ENCODE results near the gene NQO1. TPM values are rescaled to one million over a fixed set of nuclear protein-coding genes. Genes with fewer than 3 reads are reported as not detected.

Gene NQO1
- total RNA-seq, 1 experiment from 2014 or later = 853 TPM

DNA sequence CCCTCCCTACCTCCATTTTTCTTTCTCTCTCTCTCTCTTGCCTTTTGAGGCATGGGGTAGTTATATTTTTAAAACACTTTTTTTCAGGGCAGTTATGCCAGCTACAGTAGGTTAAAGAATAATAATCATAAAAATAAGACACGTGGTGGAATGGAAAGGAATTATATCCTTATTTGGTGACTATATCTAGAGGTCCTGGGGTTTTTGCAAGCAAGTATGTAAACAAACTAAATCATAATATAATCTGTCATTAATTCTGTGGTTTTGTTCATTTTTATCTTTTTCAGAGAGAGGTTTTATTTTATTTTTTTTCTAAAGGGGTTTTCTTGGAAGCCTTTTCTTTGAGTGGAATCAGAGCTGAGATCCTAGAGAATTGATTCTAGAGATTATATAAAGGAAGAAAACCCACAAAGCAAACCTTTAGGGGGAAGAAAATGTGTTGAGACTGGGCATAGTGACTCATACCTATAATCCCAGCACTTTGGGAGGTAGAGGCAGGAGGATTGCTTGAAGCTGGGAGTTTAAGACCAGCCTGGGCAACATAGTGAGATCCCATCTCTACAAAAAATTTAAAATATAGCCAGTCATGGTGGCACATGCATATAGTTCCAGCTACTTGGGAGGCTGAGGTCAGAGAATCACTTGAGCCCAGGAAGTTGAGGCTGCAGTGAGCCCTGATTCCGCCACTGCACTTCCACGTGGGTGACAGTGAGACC lies 53.2 kb downstream of the NQO1 start:
- no peak overlapping the region for H3K4me2 ChIP-seq

DNA sequence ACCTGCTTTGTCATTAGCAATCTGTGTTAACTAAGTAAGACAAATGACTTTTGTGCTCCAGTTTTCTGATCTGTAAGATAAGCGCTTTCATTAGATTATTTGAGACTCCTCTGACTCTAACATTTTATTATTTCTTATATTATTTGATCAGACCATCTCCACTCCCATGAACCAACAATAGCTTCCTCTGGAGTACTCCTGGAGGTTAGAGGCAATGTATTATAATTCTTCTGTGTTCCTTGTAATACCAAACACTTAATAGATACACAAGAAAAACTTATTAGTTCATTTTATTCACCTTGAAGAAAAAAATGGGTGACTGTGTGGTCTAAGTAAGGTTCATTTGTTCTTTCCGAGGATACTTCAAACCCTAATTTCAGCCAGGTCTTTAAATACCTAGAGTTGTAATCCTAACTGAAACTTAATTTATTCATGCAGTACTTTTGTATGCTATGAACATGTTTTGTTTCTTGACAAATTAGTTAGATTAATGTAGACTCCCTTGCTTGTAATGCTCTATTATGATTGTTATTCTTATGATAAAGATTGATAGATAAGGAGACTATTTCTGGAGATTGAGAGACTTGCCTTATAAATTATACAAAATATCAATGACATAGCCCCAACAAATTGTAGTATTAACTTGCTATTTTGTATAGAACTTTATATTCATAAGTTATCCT lies 53.9 kb downstream of the NQO1 start:
- Histone ChIP-seq H3K9me3 (ENCODE audit: insufficient read depth, low read depth) (no peaks in the 10 kb centered on the region), H3F3A (ENCODE audit: insufficient read depth, low read depth) (peaks cover 30% of the 10 kb centered on the region), H2AFZ (no peak overlapping the region), H3K4me3 (no peak overlapping the region), H3K27me3 (ENCODE audit: insufficient read depth, low read depth) (no peaks in the 10 kb centered on the region), H3K36me3 (ENCODE audit: low read depth) (peaks cover 55% of the 10 kb centered on the region), H3K27ac (no peak overlapping the region), H3K79me2 (ENCODE audit: low read depth) (peaks cover 4% of the 10 kb centered on the region; the same call in 1 of the 2 replicates), H3K9me2 (ENCODE audit: insufficient read depth) (no peaks in the 10 kb centered on the region), H4K20me1 (ENCODE audit: insufficient read depth) (peaks cover 16% of the 10 kb centered on the region), H3K4me1 (replicated peaks; ENCODE audit: insufficient read depth) (no peaks in the 10 kb centered on the region), H3K4me2 (no peak overlapping the region)
- CTCF ChIA-PET = no interaction called here
- POLR2A ChIA-PET (ENCODE audit: unreplicated experiment) = interaction anchor here (0.6 kb wide), 1 partner anchor 522 kb away, joined by 3 read pairs; no protein-coding TSS in a partner anchor
- no peak for DNase-seq
- intact Hi-C loops (cut with micrococcal nuclease; ENCODE audit: unreplicated experiment) = no loop called here
- TF ChIP-seq, protein P1, sequence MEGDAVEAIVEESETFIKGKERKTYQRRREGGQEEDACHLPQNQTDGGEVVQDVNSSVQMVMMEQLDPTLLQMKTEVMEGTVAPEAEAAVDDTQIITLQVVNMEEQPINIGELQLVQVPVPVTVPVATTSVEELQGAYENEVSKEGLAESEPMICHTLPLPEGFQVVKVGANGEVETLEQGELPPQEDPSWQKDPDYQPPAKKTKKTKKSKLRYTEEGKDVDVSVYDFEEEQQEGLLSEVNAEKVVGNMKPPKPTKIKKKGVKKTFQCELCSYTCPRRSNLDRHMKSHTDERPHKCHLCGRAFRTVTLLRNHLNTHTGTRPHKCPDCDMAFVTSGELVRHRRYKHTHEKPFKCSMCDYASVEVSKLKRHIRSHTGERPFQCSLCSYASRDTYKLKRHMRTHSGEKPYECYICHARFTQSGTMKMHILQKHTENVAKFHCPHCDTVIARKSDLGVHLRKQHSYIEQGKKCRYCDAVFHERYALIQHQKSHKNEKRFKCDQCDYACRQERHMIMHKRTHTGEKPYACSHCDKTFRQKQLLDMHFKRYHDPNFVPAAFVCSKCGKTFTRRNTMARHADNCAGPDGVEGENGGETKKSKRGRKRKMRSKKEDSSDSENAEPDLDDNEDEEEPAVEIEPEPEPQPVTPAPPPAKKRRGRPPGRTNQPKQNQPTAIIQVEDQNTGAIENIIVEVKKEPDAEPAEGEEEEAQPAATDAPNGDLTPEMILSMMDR (conservative IDR thresholded peaks at IDR 0.05) = no peak
- no peak for TF ChIP-seq EZH2 (IDR thresholded peaks at IDR 0.05; ENCODE audit: low read depth)
- no TSS peak for BruUV-seq (replicated peaks)

More for the DNA sequence above, 53.2 kb downstream of the NQO1 start:
- Histone ChIP-seq H3F3A (ENCODE audit: insufficient read depth, low read depth) (peaks cover 28% of the 10 kb centered on the region), H3K9me3 (ENCODE audit: insufficient read depth, low read depth) (no peaks in the 10 kb centered on the region), H3K4me3 (no peak overlapping the region), H3K79me2 (ENCODE audit: low read depth) (peaks cover 4% of the 10 kb centered on the region; the same call in 1 of the 2 replicates), H3K27ac (no peak overlapping the region), H3K4me1 (replicated peaks; ENCODE audit: insufficient read depth) (no peaks in the 10 kb centered on the region), H3K27me3 (ENCODE audit: insufficient read depth, low read depth) (no peaks in the 10 kb centered on the region), H4K20me1 (ENCODE audit: insufficient read depth) (peaks cover 17% of the 10 kb centered on the region), H2AFZ (no peak overlapping the region), H3K9me2 (ENCODE audit: insufficient read depth) (no peaks in the 10 kb centered on the region), H3K36me3 (ENCODE audit: low read depth) (peaks cover 55% of the 10 kb centered on the region)
- TF ChIP-seq, protein P1 (conservative IDR thresholded peaks at IDR 0.05) = no peak
- no peak for TF ChIP-seq EZH2 (IDR thresholded peaks at IDR 0.05; ENCODE audit: low read depth)
- no TSS peak for BruUV-seq (replicated peaks)
- DNase-seq = no peak
- CTCF ChIA-PET = no interaction called here
- intact Hi-C loops (cut with micrococcal nuclease; ENCODE audit: unreplicated experiment) = no loop called here
- POLR2A ChIA-PET (ENCODE audit: unreplicated experiment) = interaction anchor here (0.6 kb wide), 1 partner anchor 523 kb away, joined by 3 read pairs; no protein-coding TSS in a partner anchor

DNA sequence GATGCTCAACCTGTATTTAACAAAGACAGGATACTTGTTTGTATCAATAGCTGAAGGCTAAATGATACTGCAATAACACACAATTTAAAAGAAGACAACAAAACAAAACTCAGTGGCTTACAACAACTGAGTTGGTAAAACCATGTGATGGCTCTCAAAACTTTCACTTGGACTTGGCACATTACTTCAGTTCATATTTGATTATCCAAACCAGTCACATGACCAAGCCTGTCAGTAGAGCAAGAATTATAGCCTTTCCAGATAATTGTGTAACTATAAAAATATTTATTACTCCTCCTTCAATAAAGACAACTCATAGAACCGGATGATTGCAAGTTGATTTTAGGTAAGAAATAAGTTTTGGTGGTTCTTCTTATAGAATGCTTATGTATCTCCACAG lies 56.8 kb downstream of the NQO1 start:
- Histone ChIP-seq H3K27ac (no peak overlapping the region), H3K9me2 (ENCODE audit: insufficient read depth) (no peaks in the 10 kb centered on the region), H3K36me3 (ENCODE audit: low read depth) (peaks cover 37% of the 10 kb centered on the region), H4K20me1 (ENCODE audit: insufficient read depth) (peaks cover 9% of the 10 kb centered on the region), H3K4me3 (no peak overlapping the region), H3K27me3 (ENCODE audit: insufficient read depth, low read depth) (no peaks in the 10 kb centered on the region), H3K79me2 (ENCODE audit: low read depth) (peaks cover 4% of the 10 kb centered on the region; the same call in 1 of the 2 replicates), H3K4me1 (replicated peaks; ENCODE audit: insufficient read depth) (no peaks in the 10 kb centered on the region), H3K4me2 (no peak overlapping the region), H3K9me3 (ENCODE audit: insufficient read depth, low read depth) (no peaks in the 10 kb centered on the region), H3F3A (ENCODE audit: insufficient read depth, low read depth) (peaks cover 25% of the 10 kb centered on the region), H2AFZ (no peak overlapping the region)
- no peak for DNase-seq
- no peak for TF ChIP-seq EZH2 (IDR thresholded peaks at IDR 0.05; ENCODE audit: low read depth)
- TF ChIP-seq, protein P1 (conservative IDR thresholded peaks at IDR 0.05) = no peak
- ChIA-PET CTCF (no interaction called here), POLR2A (ENCODE audit: unreplicated experiment) (no interaction called here)
- intact Hi-C loops (cut with micrococcal nuclease; ENCODE audit: unreplicated experiment) = no loop called here
- no TSS peak for BruUV-seq (replicated peaks)
